Activated CD4-positive, alpha-beta T cell treated with anti-CD3 and anti-CD28 coated beads, Interleukin-2, amount 10 ng/mL, durations not matched to agents 7 days and 5 days (primary cell): ENCODE data around the gene OXGR1. TPM values are rescaled to one million over a fixed set of nuclear protein-coding genes. Genes with fewer than 3 reads are reported as not detected.
"Not testable (repeated sequence)": the region's sequence is repeated elsewhere in the genome, so short reads cannot be mapped to it uniquely, and the experiment has no call there.

Experiments used
- CTCF ChIA-PET: fragments of 350-600 bp; sonication (Branson Sonifier 250); formaldehyde crosslinking; loops from one replicate; lab custom pipeline; 2021; ENCODE audit warnings: antibody characterized with exemption; lab: Charles Lee
- POLR2A ChIA-PET: fragments of 350-600 bp; sonication (Branson Sonifier 250); formaldehyde crosslinking; loops from one replicate; lab custom pipeline; 2021; ENCODE audit warnings: antibody characterized with exemption; lab: Charles Lee
- DNase-seq: peaks from one replicate; pipeline ENCODE4 v3.0.0-alpha.2; 2020
- H3K27ac Mint-ChIP-seq: one replicate; pipeline ENCODE4 v1.8.0; 2021; ENCODE audit warnings: mild to moderate bottlenecking, moderate library complexity, mixed read lengths
- H3K27me3 Mint-ChIP-seq: one replicate; pipeline ENCODE4 v1.8.0; 2021; ENCODE audit warnings: mixed read lengths
- H3K36me3 Mint-ChIP-seq: one replicate; pipeline ENCODE4 v1.8.0; 2021; ENCODE audit warnings: low read depth, mixed read lengths
- H3K4me1 Mint-ChIP-seq: one replicate; pipeline ENCODE4 v1.8.0; 2021; ENCODE audit warnings: mixed read lengths
- H3K4me3 Mint-ChIP-seq: one replicate; pipeline ENCODE4 v1.8.0; 2021; ENCODE audit warnings: mild to moderate bottlenecking, moderate library complexity, mixed read lengths
- H3K9me3 Mint-ChIP-seq: one replicate; pipeline ENCODE4 v1.8.0; 2021; ENCODE audit warnings: mixed read lengths
- total RNA-seq, 2 experiments: library from RNA; stranded (reverse); gene quantifications; one replicate each; pipeline ENCODE4 v1.2.3, GENCODE V29; 2021

Gene OXGR1
- total RNA-seq, 2 experiments from 2014 or later: not detected

DNA sequence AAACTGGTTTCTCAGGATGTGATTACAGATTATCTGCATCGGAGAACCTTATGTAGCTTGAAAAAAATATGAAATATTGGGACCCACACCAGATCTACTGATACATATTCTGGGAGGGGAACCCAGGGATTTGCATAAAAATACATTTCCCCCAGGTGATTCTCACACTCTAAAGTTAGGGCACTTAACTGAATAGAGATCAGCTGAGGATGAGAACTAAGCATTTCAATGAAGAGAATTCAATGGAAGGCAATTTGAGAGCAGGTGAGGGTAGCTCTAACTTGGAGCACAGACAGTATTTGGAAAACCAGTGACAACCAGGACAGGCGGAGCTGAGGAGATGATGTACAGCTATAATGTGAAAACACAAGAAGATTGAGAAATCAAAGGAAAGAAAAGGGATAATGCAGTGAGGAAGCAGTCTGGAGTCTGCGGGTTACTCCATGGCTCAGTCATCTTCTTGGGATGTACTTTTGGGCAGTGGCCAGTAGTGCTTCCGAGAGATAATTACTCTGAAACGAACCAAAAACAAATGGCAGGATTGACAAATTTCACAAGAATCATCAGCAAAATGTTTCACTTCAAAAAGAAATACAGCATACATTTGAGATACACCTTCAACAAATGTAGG lies 6.1 kb upstream of the OXGR1 start:
- Mint-ChIP-seq H3K4me3 (no peak overlapping the region), H3K36me3 (no peaks in the 10 kb centered on the region), H3K9me3 (no peaks in the 10 kb centered on the region), H3K4me1 (no peaks in the 10 kb centered on the region), H3K27me3 (peaks cover 12% of the 10 kb centered on the region), H3K27ac (no peak overlapping the region)
- POLR2A ChIA-PET: no interaction called here
- no peak for DNase-seq
- CTCF ChIA-PET: no interaction called here

GRCh38 chr13:96999091-96999490 lies 4.8 kb upstream of the OXGR1 start:
- Mint-ChIP-seq H3K27ac (no peak overlapping the region), H3K4me1 (peaks cover 4% of the 10 kb centered on the region), H3K9me3 (no peaks in the 10 kb centered on the region), H3K4me3 (no peak overlapping the region), H3K36me3 (no peaks in the 10 kb centered on the region), H3K27me3 (peaks cover 24% of the 10 kb centered on the region)
- POLR2A ChIA-PET: no interaction called here
- DNase-seq: no peak
- CTCF ChIA-PET: no interaction called here

DNA sequence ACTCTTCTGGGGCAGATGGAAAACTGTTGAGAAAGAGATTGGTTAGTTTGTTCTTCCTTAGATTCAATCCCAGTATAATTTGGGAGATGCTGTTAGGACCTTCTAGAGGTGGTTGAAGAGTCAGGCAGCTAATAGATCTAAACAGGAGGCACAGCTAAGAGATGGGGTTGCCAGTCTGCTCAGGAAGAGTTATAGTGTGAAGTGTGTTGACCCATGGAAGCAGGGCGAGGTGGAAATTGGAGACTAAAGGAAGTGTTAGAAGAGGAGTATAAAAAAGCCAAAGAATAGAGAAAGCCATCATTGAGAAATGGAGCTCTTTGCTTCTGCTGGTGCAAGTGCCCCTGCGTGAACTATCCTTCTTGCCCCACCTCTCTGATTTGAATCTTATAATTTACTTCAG lies 3.8 kb upstream of the OXGR1 start:
- Mint-ChIP-seq H3K4me3 (no peak overlapping the region), H3K4me1 (peaks cover 4% of the 10 kb centered on the region), H3K27me3 (peaks cover 34% of the 10 kb centered on the region), H3K36me3 (no peaks in the 10 kb centered on the region), H3K9me3 (no peaks in the 10 kb centered on the region), H3K27ac (no peak overlapping the region)
- ChIA-PET CTCF (no interaction called here), POLR2A (no interaction called here)
- no peak for DNase-seq

DNA sequence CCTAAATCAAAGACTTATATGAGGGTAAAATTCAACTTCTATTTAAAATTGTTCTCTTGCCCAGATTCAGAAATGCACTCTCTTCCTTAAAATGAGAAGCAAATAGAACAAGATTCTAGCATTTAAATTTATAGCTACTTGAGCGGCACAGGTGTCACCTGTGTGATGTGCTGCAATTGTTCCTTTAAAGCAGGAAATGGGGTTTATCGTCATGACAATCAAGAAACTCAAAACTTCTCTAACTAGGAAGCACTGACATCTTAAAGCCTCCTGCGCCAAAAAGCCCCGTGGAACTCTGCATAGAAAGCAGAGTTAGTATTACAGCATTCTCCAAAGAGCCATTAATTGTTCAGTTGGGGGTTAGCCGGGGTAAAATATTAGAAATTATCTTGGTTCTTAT lies 2.6 kb upstream of the OXGR1 start:
- Mint-ChIP-seq H3K27me3 (peaks cover 39% of the 10 kb centered on the region), H3K27ac (no peak overlapping the region), H3K4me3 (no peak overlapping the region), H3K36me3 (no peaks in the 10 kb centered on the region), H3K4me1 (peaks cover 4% of the 10 kb centered on the region), H3K9me3 (no peaks in the 10 kb centered on the region)
- DNase-seq: no peak
- ChIA-PET CTCF (no interaction called here), POLR2A (no interaction called here)

DNA sequence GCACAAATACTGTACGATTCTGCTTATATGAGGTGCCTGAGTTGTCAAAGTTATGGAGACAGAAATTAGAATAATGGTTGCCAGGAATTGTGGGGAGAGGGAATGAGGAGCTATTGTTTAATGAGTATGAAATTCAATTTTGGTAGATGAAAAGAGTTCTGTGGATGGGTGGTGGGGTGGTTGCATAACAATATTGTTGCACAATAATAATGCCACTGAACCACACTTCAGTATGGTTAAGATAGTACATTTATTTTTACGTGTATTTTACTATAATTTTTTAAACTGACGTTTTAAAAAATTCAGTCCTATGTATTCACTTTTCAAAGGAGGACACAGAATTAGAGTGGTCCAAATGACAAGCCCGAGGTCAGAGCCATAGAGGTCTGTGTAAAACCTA lies 1.8 kb upstream of the OXGR1 start:
- H3K36me3 Mint-ChIP-seq: no peaks in the 10 kb centered on the region
- H3K27ac Mint-ChIP-seq: no peak overlapping the region
- H3K4me1 Mint-ChIP-seq: peaks cover 4% of the 10 kb centered on the region
- DNase-seq: no peak
- no peaks in the 10 kb centered on the region for H3K9me3 Mint-ChIP-seq
- POLR2A ChIA-PET: no interaction called here
- CTCF ChIA-PET: no interaction called here
- H3K27me3 Mint-ChIP-seq: peaks cover 41% of the 10 kb centered on the region
- H3K4me3 Mint-ChIP-seq: no peak overlapping the region

- no peak for DNase-seq
- no peak overlapping the region for H3K4me3 Mint-ChIP-seq
- POLR2A ChIA-PET: no interaction called here
- peaks cover 4% of the 10 kb centered on the region for H3K4me1 Mint-ChIP-seq
- CTCF ChIA-PET: no interaction called here
- peaks cover 41% of the 10 kb centered on the region for H3K27me3 Mint-ChIP-seq
- no peaks in the 10 kb centered on the region for H3K9me3 Mint-ChIP-seq
- H3K36me3 Mint-ChIP-seq: no peaks in the 10 kb centered on the region
- H3K27ac Mint-ChIP-seq: no peak overlapping the region
Observed at GRCh38 chr13:96994858-96995243, 575 bp upstream of the OXGR1 start.

- ChIA-PET POLR2A (no interaction called here), CTCF (interaction anchor here (0.6 kb wide), 1 partner anchor 1288 kb away, joined by 3 read pairs; no protein-coding TSS in a partner anchor)
- no peak overlapping the region for H3K27ac Mint-ChIP-seq
- DNase-seq: no peak
- no peak overlapping the region for H3K4me3 Mint-ChIP-seq
- H3K4me1 Mint-ChIP-seq: peaks cover 4% of the 10 kb centered on the region
- H3K27me3 Mint-ChIP-seq: peaks cover 38% of the 10 kb centered on the region
- H3K36me3 Mint-ChIP-seq: no peaks in the 10 kb centered on the region
- H3K9me3 Mint-ChIP-seq: no peaks in the 10 kb centered on the region
Observed at GRCh38 chr13:96993634-96994016, 651 bp downstream of the OXGR1 start.

- H3K27me3 Mint-ChIP-seq: peaks cover 38% of the 10 kb centered on the region
- no peaks in the 10 kb centered on the region for H3K9me3 Mint-ChIP-seq
- H3K27ac Mint-ChIP-seq: no peak overlapping the region
- CTCF ChIA-PET: no interaction called here
- H3K4me1 Mint-ChIP-seq: peaks cover 4% of the 10 kb centered on the region
- POLR2A ChIA-PET: no interaction called here
- H3K4me3 Mint-ChIP-seq: no peak overlapping the region
- no peak for DNase-seq
- no peaks in the 10 kb centered on the region for H3K36me3 Mint-ChIP-seq
Observed at GRCh38 chr13:96992633-96993032, 1.6 kb downstream of the OXGR1 start.

DNA sequence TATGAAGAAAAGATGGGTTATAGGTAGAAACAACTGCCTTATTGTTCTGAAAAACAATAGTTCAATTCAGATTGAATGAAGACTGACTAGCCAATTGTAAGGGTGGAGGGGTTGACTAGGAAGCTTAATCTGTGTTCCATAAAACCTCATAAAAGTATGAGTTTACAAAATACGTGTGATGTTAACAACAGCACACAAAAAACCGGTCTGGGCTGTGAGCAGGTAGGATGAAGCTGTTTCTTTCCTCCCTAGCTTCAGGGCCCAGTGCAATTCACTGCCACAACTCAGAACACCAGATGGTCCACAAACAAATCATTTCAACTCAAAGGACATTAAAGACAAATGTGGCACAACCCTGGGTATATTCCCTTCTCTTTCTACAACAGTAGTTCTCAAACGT lies 3.2 kb downstream of the OXGR1 start:
- H3K27me3 Mint-ChIP-seq: peaks cover 38% of the 10 kb centered on the region
- H3K27ac Mint-ChIP-seq: no peak overlapping the region
- no peak for DNase-seq
- no peaks in the 10 kb centered on the region for H3K36me3 Mint-ChIP-seq
- H3K4me3 Mint-ChIP-seq: no peak overlapping the region
- ChIA-PET CTCF (interaction anchor here (0.6 kb wide), 1 partner anchor 289 kb away, joined by 3 read pairs; no protein-coding TSS in a partner anchor), POLR2A (no interaction called here)
- H3K9me3 Mint-ChIP-seq: no peaks in the 10 kb centered on the region
- H3K4me1 Mint-ChIP-seq: peaks cover 4% of the 10 kb centered on the region

- no peak overlapping the region for H3K27ac Mint-ChIP-seq
- no peak for DNase-seq
- CTCF ChIA-PET: no interaction called here
- H3K4me3 Mint-ChIP-seq: no peak overlapping the region
- POLR2A ChIA-PET: no interaction called here
- H3K27me3 Mint-ChIP-seq: peaks cover 15% of the 10 kb centered on the region
- H3K4me1 Mint-ChIP-seq: peaks cover 1% of the 10 kb centered on the region
- H3K36me3 Mint-ChIP-seq: no peaks in the 10 kb centered on the region
- H3K9me3 Mint-ChIP-seq: no peaks in the 10 kb centered on the region
Observed at GRCh38 chr13:96988441-96988840, 5.8 kb downstream of the OXGR1 start.

- Mint-ChIP-seq H3K36me3 (no peaks in the 10 kb centered on the region), H3K9me3 (peaks cover 7% of the 10 kb centered on the region), H3K27ac (no peak overlapping the region), H3K4me3 (no peak overlapping the region), H3K4me1 (peaks cover 9% of the 10 kb centered on the region), H3K27me3 (no peaks in the 10 kb centered on the region)
- no peak for DNase-seq
- POLR2A ChIA-PET: no interaction called here
- CTCF ChIA-PET: no interaction called here
Observed at GRCh38 chr13:96984051-96984508, 10.2 kb downstream of the OXGR1 start.

GRCh38 chr13:96982672-96983071 lies 11.6 kb downstream of the OXGR1 start:
- Mint-ChIP-seq H3K27me3 (no peaks in the 10 kb centered on the region), H3K36me3 (no peaks in the 10 kb centered on the region), H3K9me3 (peaks cover 7% of the 10 kb centered on the region), H3K27ac (no peak overlapping the region), H3K4me3 (no peak overlapping the region), H3K4me1 (peaks cover 9% of the 10 kb centered on the region)
- POLR2A ChIA-PET: no interaction called here
- CTCF ChIA-PET: no interaction called here
- no peak for DNase-seq

GRCh38 chr13:96979861-96980260 lies 14.4 kb downstream of the OXGR1 start:
- H3K27me3 Mint-ChIP-seq, DNase-seq, H3K4me1 Mint-ChIP-seq, H3K4me3 Mint-ChIP-seq, H3K27ac Mint-ChIP-seq, H3K36me3 Mint-ChIP-seq, CTCF ChIA-PET, H3K9me3 Mint-ChIP-seq, POLR2A ChIA-PET: not testable (repeated sequence)

DNA sequence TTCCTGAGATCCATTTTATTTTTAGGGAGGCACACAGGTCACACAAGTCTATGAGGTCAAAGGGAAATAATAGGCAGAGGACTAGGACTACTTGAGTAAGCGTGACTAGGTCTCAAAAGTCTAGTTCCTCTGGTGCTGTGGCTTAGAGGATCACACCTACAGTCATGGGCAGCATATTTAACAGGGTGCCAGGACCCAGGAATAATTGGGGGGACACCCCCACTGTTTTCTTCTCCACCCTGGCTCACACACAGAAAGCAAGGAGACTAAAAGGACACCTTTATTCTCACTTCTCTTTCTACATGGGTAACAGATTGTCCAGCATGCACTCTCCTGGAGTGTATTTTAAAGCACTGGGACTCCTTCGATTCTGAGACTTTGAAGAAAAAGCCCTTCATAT lies 26.2 kb downstream of the OXGR1 start:
- no peaks in the 10 kb centered on the region for H3K4me1 Mint-ChIP-seq
- no peaks in the 10 kb centered on the region for H3K27me3 Mint-ChIP-seq
- no peaks in the 10 kb centered on the region for H3K36me3 Mint-ChIP-seq
- ChIA-PET CTCF (no interaction called here), POLR2A (no interaction called here)
- no peak overlapping the region for H3K4me3 Mint-ChIP-seq
- H3K9me3 Mint-ChIP-seq: peaks cover 24% of the 10 kb centered on the region
- H3K27ac Mint-ChIP-seq: no peak overlapping the region
- no peak for DNase-seq
